HG02870 (cell line): ENCODE measurements around the gene TMA7B.

Source experiments
- ATAC-seq: cut with Tn5 transposase; IDR thresholded peaks from one replicate; pipeline ENCODE4 v1.9.1; 2021; ENCODE audit warnings: mild to moderate bottlenecking, moderate library complexity; ENCODE audit not compliant: unreplicated experiment

The TMA7B gene

DNA sequence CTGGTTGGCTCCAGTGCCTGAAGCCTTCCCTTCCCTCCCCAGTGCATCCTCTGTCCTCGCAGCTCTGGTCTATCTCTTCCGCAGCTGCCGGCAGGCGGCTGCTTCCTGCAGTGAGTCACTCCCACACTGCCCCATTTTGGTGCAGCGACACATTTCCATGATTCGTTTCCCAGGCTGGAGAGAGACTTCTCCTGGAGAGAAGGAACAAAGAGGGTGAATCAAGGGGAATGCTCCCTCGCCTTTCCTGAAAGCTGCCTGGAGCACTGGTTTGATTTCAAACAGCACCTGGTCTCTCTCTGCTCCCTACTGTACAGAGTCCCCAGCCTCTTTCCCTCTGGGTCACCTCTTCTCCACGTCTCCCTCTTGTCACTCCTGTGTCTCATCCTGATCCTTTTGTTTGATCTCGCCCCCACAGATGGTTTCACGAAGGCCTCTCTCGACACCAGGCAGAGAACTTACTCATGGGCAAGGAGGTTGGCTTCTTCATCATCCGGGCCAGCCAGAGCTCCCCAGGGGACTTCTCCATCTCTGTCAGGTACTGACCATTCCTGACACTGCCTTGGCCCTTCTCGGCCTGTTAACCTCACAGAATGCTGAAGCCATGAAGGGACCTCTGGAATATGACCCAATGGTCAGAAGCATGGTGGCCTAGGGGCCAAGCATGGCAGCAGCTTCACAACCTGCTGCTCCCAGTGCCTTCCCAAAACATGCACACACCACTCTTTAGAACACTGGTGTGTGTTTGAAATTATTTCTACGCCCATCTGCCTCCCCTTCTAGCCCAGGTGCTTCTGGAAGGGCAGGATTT lies at the start of gene TMA7B:
Gene TMA7B, plus strand, starts transcription at position 758 of the 808 bp plus-strand sequence. CDS start 3,978 bp downstream, outside the sequence.
- no peak for ATAC-seq

- ATAC-seq, result no peak
Measured at GRCh38 chr22:39910876-39911613, 49.2 kb upstream of the TMA7B start.

DNA sequence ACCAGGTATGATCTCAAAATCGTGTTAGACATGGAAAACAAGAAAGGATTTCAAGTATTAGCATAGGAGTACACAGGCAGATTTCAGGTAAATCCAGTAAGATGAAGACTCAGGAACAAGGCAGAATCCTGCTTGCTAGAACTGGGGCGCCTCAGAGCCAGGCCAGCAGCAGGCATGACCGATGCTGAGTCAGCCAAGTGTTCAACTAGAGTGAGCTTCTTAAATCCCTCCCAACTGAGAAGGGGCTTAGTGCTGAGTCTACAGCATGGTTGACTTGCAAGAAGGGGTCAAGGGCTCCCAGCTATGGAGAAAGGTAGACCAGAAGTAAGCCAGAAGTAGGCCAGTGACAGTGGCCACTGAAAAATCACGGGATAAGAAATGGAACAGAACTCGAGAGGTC lies 46.9 kb upstream of the TMA7B start:
- ATAC-seq, result no peak

DNA sequence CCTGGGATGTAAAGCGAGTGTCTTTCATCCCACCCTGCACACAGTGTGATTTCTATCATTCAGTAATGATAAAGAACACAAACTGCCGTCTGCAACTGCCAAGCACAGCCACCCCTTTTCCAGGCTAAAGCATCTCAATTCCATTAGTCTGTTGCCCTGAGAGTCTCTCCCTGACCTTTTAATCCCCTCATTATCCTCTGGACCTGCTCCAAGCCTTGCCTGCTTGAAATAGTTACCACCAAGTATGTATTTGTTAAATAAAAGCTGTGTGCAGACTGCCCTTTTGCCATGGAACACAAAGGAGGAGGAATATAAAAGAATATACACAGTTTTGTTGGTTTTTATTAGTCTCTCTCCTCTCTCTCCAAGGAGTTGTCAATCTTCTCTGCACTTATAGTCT lies 46.3 kb upstream of the TMA7B start:
- no peak for ATAC-seq

DNA sequence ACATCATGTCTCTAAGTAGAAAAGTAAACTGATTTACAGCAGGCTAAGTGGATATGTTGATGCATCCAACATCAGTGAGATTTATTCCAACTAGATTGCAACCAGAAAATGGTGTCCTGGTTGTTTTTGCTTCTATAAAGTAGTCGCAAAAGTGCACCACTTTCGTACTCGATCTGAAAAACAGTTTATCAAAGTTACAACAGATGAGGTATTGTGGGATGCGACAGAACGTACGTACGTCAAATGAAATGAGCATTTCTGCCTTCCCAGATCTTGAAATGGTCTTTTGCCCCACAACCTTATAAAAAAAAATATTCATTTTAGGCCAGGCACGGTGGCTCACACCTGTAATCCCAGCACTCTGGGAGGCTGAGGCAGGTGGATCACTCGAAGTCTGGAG lies 45.6 kb upstream of the TMA7B start:
- no peak for ATAC-seq

DNA sequence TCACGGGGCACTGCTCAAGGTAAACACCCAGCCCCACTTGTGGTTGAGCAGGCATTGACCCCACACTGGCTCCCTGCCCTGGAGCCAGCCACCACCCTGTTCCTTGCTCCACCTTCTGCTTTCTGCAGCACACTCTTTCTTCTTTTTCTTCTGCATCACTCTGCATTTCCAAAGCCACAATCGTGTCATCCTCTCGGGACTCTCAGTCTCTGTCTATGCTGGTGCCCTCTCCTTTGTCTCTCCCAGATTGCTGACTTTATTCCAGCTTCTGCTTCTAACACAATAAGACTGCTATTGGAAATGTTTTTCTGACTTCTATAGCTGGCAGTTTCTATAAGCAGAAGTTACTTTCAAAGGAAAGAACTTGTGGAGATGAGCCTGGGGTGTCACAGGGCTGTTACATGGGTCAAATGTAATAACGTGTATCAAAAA lies 44.9 kb upstream of the TMA7B start:
- no peak for ATAC-seq

DNA sequence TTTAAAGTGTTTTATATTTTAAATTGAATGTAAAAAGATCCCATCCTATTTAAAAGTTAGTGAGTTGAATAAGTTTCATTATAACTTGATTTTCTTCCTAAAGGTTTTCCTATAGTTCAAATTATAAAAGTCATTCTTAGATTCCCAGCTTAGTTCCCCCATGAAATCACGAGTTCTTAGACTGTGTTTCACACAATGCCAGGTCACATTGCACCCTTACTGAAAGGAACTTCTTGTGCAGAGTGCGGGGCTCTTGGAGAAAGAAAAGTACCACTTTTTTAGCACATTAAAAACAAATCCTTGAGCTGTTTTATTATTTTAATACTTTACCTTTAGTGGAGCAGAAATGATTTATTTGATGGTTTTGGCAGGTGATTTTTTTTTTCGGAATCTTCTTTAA lies 43.7 kb upstream of the TMA7B start:
- ATAC-seq, result no peak

DNA sequence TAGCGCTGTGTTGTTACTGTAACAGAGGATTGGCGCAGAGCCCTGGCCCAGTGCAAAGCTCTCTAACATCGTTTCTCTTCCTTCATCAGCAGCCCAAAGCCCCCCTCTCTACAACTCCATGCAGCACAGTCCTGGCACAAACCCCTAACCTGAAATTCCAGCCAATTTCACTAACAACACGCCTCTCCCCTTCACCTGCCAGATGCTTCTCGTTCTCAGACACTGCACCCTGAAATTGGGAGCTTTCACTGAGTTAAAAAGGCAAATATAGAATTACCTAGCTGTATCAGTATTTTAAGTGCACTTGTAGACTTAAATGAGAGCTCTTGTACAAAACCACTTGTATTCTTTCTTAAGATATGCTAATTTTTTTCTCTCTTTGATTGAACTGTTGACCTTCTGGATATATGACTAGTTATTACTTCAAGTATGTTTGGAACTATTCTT lies 43.0 kb upstream of the TMA7B start:
- no peak for ATAC-seq

GRCh38 chr22:39917776-39918495 lies 42.3 kb upstream of the TMA7B start:
- ATAC-seq, result no peak

- no peak for ATAC-seq
Measured at GRCh38 chr22:39920134-39920743, 40.0 kb upstream of the TMA7B start.

DNA sequence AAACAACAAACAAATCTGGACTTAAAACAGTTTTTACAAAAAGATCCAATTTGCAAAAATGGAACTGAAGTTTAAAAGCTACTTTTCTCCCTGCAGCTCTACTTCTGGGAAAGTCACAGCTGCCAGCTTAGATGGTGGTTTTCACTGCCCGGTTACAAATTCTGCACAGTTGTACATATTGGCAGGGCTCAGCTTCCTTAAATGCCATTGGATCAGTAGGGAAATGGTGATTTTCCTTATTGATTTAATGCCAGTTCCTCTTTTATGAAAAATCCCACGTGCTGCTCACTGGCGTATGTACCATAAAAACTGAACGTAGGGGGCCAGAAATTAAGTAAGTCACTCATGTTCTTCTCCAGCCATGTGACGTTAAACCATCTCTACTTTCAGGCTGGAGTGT lies 36.5 kb upstream of the TMA7B start:
- ATAC-seq, result no peak

DNA sequence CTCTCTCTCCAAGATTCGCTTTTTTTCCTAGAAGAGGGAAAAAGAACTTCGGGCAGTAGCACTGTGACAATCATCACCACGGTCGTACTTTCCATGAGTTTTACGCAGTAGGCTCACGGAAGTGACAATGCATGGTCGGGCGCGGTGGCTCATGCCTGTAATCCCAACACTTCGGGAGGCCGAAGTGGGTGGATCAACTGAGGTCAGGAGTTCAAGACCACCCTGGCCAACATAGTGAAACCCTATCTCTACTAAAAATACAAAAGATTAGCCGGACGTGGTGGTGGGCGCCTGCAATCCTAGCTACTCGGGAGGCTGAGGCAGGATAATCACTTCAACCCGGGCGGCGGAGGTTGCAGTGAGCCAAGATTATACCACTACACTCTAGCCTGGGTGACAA lies 35.9 kb upstream of the TMA7B start:
- ATAC-seq, result no peak

DNA sequence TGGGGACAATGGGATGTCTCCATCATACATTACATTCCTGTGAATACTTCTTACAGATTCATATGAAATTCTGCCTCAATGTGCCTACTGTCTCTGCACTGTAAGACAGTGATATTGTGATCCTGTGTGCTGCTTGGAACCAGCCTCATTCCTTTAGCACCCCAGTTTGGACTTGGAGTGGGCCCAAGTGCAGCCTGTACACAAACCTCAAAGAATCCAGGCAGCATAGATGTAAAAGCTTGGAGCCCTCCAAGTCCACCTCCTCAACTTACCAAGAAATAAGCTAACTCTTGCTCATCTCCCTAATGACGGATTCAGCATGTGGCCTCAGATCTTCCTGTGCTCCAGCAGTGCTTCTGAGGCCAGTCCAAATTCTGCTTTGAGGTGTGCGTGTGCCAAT lies 34.9 kb upstream of the TMA7B start:
- ATAC-seq, result no peak

GRCh38 chr22:39925909-39926679 lies 34.1 kb upstream of the TMA7B start:
- ATAC-seq, result no peak

DNA sequence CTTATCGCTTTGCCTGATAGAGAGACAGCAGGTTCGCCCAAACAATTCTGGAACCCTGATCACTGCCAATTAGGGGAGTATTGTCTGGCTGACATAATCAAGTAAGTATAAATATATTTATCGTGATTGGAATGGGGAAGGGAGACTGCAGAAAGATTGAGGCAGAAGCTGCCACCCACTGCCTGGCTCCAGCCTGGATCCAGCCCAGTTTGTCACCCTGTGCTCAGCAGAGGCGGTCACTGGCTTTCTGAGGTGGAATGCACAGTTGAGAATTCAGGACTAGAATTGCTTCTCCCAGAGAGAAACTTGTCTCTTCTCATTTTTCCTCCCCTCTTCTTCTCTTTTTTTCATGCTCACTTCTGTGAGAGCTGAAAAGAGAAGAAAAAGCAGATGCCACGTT lies 33.4 kb upstream of the TMA7B start:
- no peak for ATAC-seq

- ATAC-seq, result no peak
Measured at GRCh38 chr22:39927544-39927943, 32.7 kb upstream of the TMA7B start.

GRCh38 chr22:39928536-39929520 lies 31.4 kb upstream of the TMA7B start:
- no peak for ATAC-seq

GRCh38 chr22:39931251-39931650 lies 28.9 kb upstream of the TMA7B start:
- no peak for ATAC-seq

DNA sequence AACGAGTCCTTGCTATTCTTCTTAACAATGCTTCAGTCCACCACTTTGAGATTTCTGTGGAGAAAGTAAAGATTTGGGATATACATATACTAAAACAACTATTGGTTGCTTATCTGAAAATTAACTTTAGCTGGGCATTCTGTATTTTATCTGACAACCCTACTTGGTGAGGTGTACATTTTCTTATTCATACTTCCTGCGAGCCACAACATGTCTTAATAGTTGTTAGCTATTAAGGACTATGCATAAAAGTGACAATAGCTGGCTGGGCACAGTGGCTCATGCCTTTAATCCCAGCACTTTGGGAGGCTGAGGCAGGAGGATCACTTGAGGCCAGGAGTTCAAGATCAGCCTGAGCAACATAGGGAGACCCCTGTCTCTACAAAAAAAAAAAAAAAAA lies 28.0 kb upstream of the TMA7B start:
- ATAC-seq, result no peak
